A673 (cell line): Measurements from ENCODE around the gene FAM169A. TPM values are rescaled to one million over a fixed set of nuclear protein-coding genes. Genes with fewer than 3 reads are reported as not detected.

Experiments
- BruUV-seq: library from RNA; stranded (reverse); fragments of 400-500 nt; replicated peaks from 2 replicates; lab custom pipeline; 2021; lab: Mats Ljungman, UMichigan
- CTCF ChIA-PET: fragments of 300-600 bp; sonication (Branson Sonifier 250); formaldehyde crosslinking; loops from one replicate; lab custom pipeline; 2022; ENCODE audit warnings: antibody characterized with exemption; lab: Charles Lee
- POLR2A ChIA-PET: fragments of 300-600 bp; sonication (Branson Sonifier 250); formaldehyde crosslinking; loops from one replicate; lab custom pipeline; 2022; ENCODE audit warnings: antibody characterized with exemption; ENCODE audit not compliant: low non-redundant PET; lab: Charles Lee
- DNase-seq: peaks from one replicate; pipeline ENCODE4 v3.0.0-alpha.2; 2015; ENCODE audit warnings: low spot score
- H3K27ac ChIP-seq: fragments of 200-600 bp; sonication (generic); 2 replicates; pipeline ENCODE4 v1.5.1; 2016; ENCODE audit warnings: mixed run types, low read depth, mild to moderate bottlenecking, mixed read lengths, antibody characterized with exemption, low read length; ENCODE audit not compliant: poor library complexity, severe bottlenecking
- H3K27me3 ChIP-seq: fragments of 200-600 bp; sonication (generic); replicated peaks from 2 replicates; pipeline ENCODE4 v1.6.1; 2017; ENCODE audit warnings: mixed run types, low read depth, mild to moderate bottlenecking, mixed read lengths, antibody characterized with exemption, low read length; ENCODE audit not compliant: insufficient read depth, poor library complexity
- H3K36me3 ChIP-seq: fragments of 200-600 bp; sonication (generic); 2 replicates; pipeline ENCODE4 v1.6.1; 2016; ENCODE audit warnings: mixed run types, mild to moderate bottlenecking, mixed read lengths, antibody characterized with exemption, low read length; ENCODE audit not compliant: insufficient read depth, poor library complexity, severe bottlenecking
- H3K4me1 ChIP-seq: fragments of 200-600 bp; sonication (generic); 2 replicates; pipeline ENCODE4 v1.6.1; 2017; ENCODE audit warnings: mixed run types, mild to moderate bottlenecking, mixed read lengths, antibody characterized with exemption, low read length; ENCODE audit not compliant: insufficient read depth, poor library complexity, severe bottlenecking
- H3K4me3 ChIP-seq: fragments of 200-600 bp; sonication (generic); 2 replicates; pipeline ENCODE4 v1.5.1; 2016; ENCODE audit warnings: low read depth, mixed run types, mild to moderate bottlenecking, mixed read lengths, low read length; ENCODE audit not compliant: poor library complexity, severe bottlenecking
- H3K9me3 ChIP-seq: fragments of 200-600 bp; sonication (generic); 2 replicates; pipeline ENCODE4 v1.6.1; 2016; ENCODE audit warnings: mixed run types, low read depth, mild to moderate bottlenecking, mixed read lengths, antibody characterized with exemption, low read length; ENCODE audit not compliant: poor library complexity, severe bottlenecking
- EZH2 ChIP-seq: fragments of 200-600 bp; sonication (generic); IDR thresholded peaks from 2 replicates; pipeline ENCODE4 v1.6.1; 2017; ENCODE audit warnings: borderline replicate concordance, low read depth, mild to moderate bottlenecking, mixed read lengths, antibody characterized with exemption, low read length; ENCODE audit not compliant: poor library complexity, severe bottlenecking
- intact Hi-C: fragments of 100-400 bp; cut with micrococcal nuclease; formaldehyde crosslinking; loops from one replicate; pipeline ENCODE4 v1.10.0; 2022; ENCODE audit not compliant: unreplicated experiment
- total RNA-seq: library from RNA; stranded (reverse); gene quantifications from 2 replicates; pipeline ENCODE4 v1.2.3, GENCODE V29; 2021
- TF ChIP-seq, protein P1 (sequence below): fragments of 300-800, 200-600 bp; sonication (generic); conservative IDR thresholded peaks from 2 replicates; pipeline ENCODE4 v1.5.1; 2017; ENCODE audit warnings: low read depth, mild to moderate bottlenecking, antibody characterized with exemption, low read length, moderate library complexity, mixed read lengths

Gene FAM169A
- total RNA-seq, 1 experiment from 2014 or later = 10.5 TPM

DNA sequence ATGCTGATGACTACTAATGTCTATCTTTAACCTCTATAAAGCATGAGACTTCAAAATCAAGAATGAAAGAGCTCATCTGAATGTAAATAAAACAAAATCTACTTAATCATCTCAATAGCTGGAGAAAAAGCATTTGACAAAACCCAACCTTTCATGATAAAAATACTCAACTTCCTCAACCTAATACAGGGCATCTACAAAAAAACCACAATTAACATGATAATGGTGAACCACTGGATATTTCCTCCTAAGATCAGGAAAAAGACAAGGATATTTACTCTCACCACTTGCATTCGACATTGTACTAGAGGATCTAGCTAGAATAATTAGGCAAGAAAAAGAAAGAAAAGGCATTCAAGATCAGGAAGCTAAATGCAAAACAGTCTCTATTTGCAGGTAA is 49.3 kb downstream of the FAM169A start:
- H3K36me3 ChIP-seq = no peaks in the 10 kb centered on the region

DNA sequence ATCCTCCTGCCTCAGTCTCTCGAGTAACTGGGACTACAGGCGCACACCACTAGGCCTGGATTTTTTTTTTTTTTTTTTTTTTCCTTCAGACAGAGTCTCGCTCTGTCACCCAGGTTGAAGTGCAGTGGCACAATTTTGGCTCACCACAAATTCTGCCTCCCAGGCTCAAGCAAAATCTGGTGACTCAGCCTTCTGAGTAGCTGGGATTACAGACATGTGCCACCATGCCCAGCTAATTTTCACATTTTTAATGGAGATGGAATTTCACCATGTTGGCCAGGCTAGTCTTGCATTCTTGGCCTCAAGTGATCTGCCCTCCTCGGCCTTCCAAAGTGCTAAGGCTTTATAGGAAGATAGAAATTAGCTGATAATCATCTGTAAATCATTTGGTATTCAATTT is 55.3 kb downstream of the FAM169A start:
- CTCF ChIA-PET = no interaction called here
- Histone ChIP-seq H3K27me3 (no peaks in the 10 kb centered on the region), H3K4me3 (no peak overlapping the region), H3K9me3 (no peaks in the 10 kb centered on the region), H3K36me3 (no peaks in the 10 kb centered on the region), H3K27ac (no peak overlapping the region), H3K4me1 (peaks cover 2% of the 10 kb centered on the region)
- intact Hi-C loops = no loop called here
- POLR2A ChIA-PET = no interaction called here
- TF ChIP-seq EZH2 = no peak
- TF ChIP-seq, protein P1, sequence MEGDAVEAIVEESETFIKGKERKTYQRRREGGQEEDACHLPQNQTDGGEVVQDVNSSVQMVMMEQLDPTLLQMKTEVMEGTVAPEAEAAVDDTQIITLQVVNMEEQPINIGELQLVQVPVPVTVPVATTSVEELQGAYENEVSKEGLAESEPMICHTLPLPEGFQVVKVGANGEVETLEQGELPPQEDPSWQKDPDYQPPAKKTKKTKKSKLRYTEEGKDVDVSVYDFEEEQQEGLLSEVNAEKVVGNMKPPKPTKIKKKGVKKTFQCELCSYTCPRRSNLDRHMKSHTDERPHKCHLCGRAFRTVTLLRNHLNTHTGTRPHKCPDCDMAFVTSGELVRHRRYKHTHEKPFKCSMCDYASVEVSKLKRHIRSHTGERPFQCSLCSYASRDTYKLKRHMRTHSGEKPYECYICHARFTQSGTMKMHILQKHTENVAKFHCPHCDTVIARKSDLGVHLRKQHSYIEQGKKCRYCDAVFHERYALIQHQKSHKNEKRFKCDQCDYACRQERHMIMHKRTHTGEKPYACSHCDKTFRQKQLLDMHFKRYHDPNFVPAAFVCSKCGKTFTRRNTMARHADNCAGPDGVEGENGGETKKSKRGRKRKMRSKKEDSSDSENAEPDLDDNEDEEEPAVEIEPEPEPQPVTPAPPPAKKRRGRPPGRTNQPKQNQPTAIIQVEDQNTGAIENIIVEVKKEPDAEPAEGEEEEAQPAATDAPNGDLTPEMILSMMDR = no peak
- peak; percentile 28 for DNase-seq
- BruUV-seq = no TSS peak

More for the DNA sequence above, 49.3 kb downstream of the FAM169A start:
- Histone ChIP-seq H3K27ac (no peak overlapping the region), H3K4me1 (peaks cover 23% of the 10 kb centered on the region), H3K9me3 (no peaks in the 10 kb centered on the region), H3K27me3 (no peaks in the 10 kb centered on the region), H3K4me3 (no peak overlapping the region)
- TF ChIP-seq, protein P1 = no peak
- TF ChIP-seq EZH2 = no peak
- POLR2A ChIA-PET = no interaction called here
- CTCF ChIA-PET = no interaction called here
- intact Hi-C loops = no loop called here
- no TSS peak for BruUV-seq
- peak; percentile 81 for DNase-seq

DNA sequence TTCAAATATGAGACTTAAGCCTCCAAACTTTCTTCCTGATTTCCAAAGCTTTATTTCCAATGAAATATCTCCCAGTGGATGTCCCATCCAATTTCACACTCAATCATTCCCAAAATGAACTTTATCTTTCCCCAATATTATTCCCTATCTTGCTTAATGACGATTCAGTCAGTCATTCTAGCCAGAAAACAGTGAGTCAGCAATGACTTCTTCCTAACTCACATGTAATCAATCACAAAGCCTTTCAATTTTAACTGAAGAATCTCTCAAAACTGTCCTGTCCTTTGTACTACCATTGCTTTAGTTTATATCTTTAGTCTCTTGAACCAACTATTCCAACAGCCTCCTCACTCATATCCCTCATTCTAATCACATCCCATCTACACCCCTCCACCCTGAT is 64.2 kb downstream of the FAM169A start:
- TF ChIP-seq, protein P1 = no peak
- no peak for TF ChIP-seq EZH2
- Histone ChIP-seq H3K36me3 (no peaks in the 10 kb centered on the region), H3K27ac (no peak overlapping the region), H3K27me3 (no peaks in the 10 kb centered on the region), H3K4me1 (no peaks in the 10 kb centered on the region), H3K9me3 (no peaks in the 10 kb centered on the region), H3K4me3 (no peak overlapping the region)
- DNase-seq = no peak
- ChIA-PET CTCF (no interaction called here), POLR2A (no interaction called here)
- intact Hi-C loops = no loop called here
- no TSS peak for BruUV-seq
